ENCODE measurements around the gene LONRF2. TPM values are rescaled to one million over a fixed set of nuclear protein-coding genes. Genes with fewer than 3 reads are reported as not detected.
A peak's percentile ranks its signal among the peaks of the same experiment; 100 is the strongest.

LONRF2 gene
- total RNA-seq, 1 experiment from 2014 or later = 3.5 TPM

DNA sequence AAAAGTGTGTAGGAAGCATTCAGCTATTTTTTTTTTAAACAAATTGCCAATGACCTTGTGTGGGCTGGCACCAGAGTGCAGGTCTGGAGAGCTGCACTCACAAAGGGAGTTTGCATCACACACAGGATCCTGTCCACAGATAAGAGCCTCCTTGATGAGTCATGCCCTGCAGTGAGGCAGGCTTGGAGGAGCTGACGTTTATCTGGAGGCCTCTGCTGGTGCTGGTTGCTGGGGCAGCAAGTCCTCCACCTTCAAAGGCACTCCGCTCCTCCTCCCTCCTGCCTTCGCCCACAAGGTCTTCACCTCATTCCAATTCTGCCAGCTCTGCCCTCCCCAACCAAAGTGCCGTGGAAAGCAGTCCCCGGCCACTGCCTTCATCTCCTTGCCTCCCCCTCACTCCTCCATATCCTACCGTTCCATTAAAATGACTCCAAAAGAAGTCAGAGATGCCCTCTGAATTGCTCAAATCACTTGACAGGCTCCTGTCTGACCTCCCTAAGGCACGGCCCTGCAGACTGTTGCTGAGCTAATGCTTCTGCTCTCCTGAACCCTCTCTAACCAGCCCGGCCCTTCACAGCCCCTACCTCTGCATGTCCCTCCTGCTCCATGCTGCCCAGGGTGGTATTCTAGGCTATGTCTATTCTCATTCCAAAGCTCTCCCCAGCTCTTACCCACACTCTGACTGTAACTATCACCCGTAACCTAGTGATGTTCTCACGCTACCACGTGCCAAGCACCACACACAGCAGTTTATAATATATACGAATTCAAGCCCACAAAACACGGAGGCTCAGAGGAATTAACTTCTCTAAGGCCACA, 30.9 kb downstream of the LONRF2 start:
- no TSS peak for BruUV-seq (replicated peaks)
- ChIA-PET POLR2A (ENCODE audit: low non-redundant PET) (no interaction called here), CTCF (interaction anchor here (1.5 kb wide), 1 partner anchor 29 kb away, joined by 5 read pairs; no protein-coding TSS in a partner anchor)
- H3K27me3 ChIP-seq (replicated peaks; ENCODE audit: insufficient read depth, low read depth, low read length, poor library complexity) = no peaks in the 10 kb centered on the region
- H3K9me3 ChIP-seq (ENCODE audit: low read depth, low read length, poor library complexity, severe bottlenecking) = no peaks in the 10 kb centered on the region
- H3K27ac ChIP-seq (ENCODE audit: low read depth, low read length, poor library complexity, severe bottlenecking) = peak overlapping the region; percentile 52
- H3K4me1 ChIP-seq (ENCODE audit: insufficient read depth, low read length, poor library complexity, severe bottlenecking) = peaks cover 17% of the 10 kb centered on the region
- peak; percentile 86 for DNase-seq (ENCODE audit: low spot score)
- intact Hi-C loops (cut with micrococcal nuclease; ENCODE audit: unreplicated experiment) = no loop called here
- H3K36me3 ChIP-seq (ENCODE audit: insufficient read depth, low read length, poor library complexity, severe bottlenecking) = no peaks in the 10 kb centered on the region
- H3K4me3 ChIP-seq (ENCODE audit: low read depth, low read length, poor library complexity, severe bottlenecking) = no peak overlapping the region
- TF ChIP-seq, protein P1, sequence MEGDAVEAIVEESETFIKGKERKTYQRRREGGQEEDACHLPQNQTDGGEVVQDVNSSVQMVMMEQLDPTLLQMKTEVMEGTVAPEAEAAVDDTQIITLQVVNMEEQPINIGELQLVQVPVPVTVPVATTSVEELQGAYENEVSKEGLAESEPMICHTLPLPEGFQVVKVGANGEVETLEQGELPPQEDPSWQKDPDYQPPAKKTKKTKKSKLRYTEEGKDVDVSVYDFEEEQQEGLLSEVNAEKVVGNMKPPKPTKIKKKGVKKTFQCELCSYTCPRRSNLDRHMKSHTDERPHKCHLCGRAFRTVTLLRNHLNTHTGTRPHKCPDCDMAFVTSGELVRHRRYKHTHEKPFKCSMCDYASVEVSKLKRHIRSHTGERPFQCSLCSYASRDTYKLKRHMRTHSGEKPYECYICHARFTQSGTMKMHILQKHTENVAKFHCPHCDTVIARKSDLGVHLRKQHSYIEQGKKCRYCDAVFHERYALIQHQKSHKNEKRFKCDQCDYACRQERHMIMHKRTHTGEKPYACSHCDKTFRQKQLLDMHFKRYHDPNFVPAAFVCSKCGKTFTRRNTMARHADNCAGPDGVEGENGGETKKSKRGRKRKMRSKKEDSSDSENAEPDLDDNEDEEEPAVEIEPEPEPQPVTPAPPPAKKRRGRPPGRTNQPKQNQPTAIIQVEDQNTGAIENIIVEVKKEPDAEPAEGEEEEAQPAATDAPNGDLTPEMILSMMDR (conservative IDR thresholded peaks at IDR 0.05; ENCODE audit: low read depth, low read length) = no peak
- no peak for TF ChIP-seq EZH2 (IDR thresholded peaks at IDR 0.05; ENCODE audit: borderline replicate concordance, low read depth, low read length, poor library complexity, severe bottlenecking)

DNA sequence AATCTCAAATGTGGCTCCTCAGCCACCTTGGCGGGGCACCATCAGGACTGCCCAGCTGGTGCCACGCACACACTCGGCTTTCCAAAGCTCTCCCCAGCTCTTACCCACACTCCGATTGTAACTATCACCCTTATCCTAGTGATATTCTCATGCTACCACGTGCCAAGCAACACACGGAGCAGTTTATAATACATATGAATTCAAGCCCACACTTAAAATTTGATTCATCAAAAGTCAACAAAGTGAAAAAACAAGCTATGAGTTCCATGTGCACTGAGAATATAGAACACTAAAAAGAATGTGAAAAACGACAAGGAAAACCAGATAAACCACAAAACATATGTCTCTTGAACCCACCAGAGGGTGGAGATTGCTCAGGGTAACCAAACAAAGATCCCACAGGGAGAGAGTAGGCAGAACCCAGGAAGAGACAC, 31.6 kb downstream of the LONRF2 start:
- BruUV-seq (replicated peaks) = no TSS peak
- Histone ChIP-seq H3K9me3 (ENCODE audit: low read depth, low read length, poor library complexity, severe bottlenecking) (no peaks in the 10 kb centered on the region), H3K4me3 (ENCODE audit: low read depth, low read length, poor library complexity, severe bottlenecking) (no peak overlapping the region), H3K27ac (ENCODE audit: low read depth, low read length, poor library complexity, severe bottlenecking) (peak overlapping the region; percentile 26), H3K36me3 (ENCODE audit: insufficient read depth, low read length, poor library complexity, severe bottlenecking) (no peaks in the 10 kb centered on the region), H3K27me3 (replicated peaks; ENCODE audit: insufficient read depth, low read depth, low read length, poor library complexity) (no peaks in the 10 kb centered on the region), H3K4me1 (ENCODE audit: insufficient read depth, low read length, poor library complexity, severe bottlenecking) (peaks cover 24% of the 10 kb centered on the region)
- TF ChIP-seq EZH2 (IDR thresholded peaks at IDR 0.05; ENCODE audit: borderline replicate concordance, low read depth, low read length, poor library complexity, severe bottlenecking) = no peak
- POLR2A ChIA-PET (ENCODE audit: low non-redundant PET) = no interaction called here
- CTCF ChIA-PET = interaction anchor here (1.5 kb wide), 1 partner anchor 28 kb away, joined by 5 read pairs; no protein-coding TSS in a partner anchor
- DNase-seq (ENCODE audit: low spot score) = no peak
- intact Hi-C loops (cut with micrococcal nuclease; ENCODE audit: unreplicated experiment) = no loop called here

DNA sequence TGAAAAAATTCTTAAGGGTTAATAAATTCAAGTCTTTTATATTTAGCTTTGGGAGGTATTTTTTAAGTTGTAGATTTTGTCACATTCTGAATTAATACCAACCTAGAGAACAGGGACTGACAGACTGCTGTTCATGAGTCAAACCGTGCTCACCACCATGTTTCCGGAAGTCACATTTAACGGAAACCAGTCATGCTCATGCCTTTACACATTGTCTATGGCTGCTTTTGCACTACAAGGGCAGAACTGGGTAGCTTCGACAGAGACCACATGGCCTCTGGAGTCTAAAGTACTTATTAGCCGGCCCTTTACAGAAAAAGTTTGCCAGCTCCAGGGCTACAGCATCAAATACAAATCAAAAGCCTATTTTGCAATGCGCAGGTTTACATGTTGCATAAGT, 33.3 kb downstream of the LONRF2 start:
- TF ChIP-seq EZH2 (IDR thresholded peaks at IDR 0.05; ENCODE audit: borderline replicate concordance, low read depth, low read length, poor library complexity, severe bottlenecking) = no peak
- TF ChIP-seq, protein P1 (conservative IDR thresholded peaks at IDR 0.05; ENCODE audit: low read depth, low read length) = no peak
- no TSS peak for BruUV-seq (replicated peaks)
- no peaks in the 10 kb centered on the region for H3K9me3 ChIP-seq (ENCODE audit: low read depth, low read length, poor library complexity, severe bottlenecking)
- peaks cover 32% of the 10 kb centered on the region for H3K4me1 ChIP-seq (ENCODE audit: insufficient read depth, low read length, poor library complexity, severe bottlenecking)
- no peak overlapping the region for H3K27ac ChIP-seq (ENCODE audit: low read depth, low read length, poor library complexity, severe bottlenecking)
- no peak for DNase-seq (ENCODE audit: low spot score)
- ChIA-PET CTCF (no interaction called here), POLR2A (ENCODE audit: low non-redundant PET) (no interaction called here)
- H3K36me3 ChIP-seq (ENCODE audit: insufficient read depth, low read length, poor library complexity, severe bottlenecking) = no peaks in the 10 kb centered on the region
- no peak overlapping the region for H3K4me3 ChIP-seq (ENCODE audit: low read depth, low read length, poor library complexity, severe bottlenecking)
- intact Hi-C loops (cut with micrococcal nuclease; ENCODE audit: unreplicated experiment) = no loop called here
- no peaks in the 10 kb centered on the region for H3K27me3 ChIP-seq (replicated peaks; ENCODE audit: insufficient read depth, low read depth, low read length, poor library complexity)
